MG63 (cell line): ENCODE results near the gene ZDHHC6. TPM values are rescaled to one million over a fixed set of nuclear protein-coding genes. Genes with fewer than 3 reads are reported as not detected.
"Not testable (repeated sequence)": the region's sequence is repeated elsewhere in the genome, so short reads cannot be mapped to it uniquely, and the experiment has no call there.

Experiments
- DNase-seq: peaks from one replicate; pipeline ENCODE4 v3.0.0-alpha.2; 2020
- H3K27me3 ChIP-seq: fragments of 250-450 bp; sonication (Bioruptor Pico); 2 replicates; pipeline ENCODE4 v1.5.1; 2020; ENCODE audit warnings: mild to moderate bottlenecking, moderate library complexity
- H3K36me3 ChIP-seq: fragments of 250-450 bp; sonication (Bioruptor Pico); 2 replicates; pipeline ENCODE4 v1.5.1; 2020; ENCODE audit warnings: mild to moderate bottlenecking, moderate library complexity
- H3K4me3 ChIP-seq: fragments of 250-450 bp; sonication (Bioruptor Pico); 2 replicates; pipeline ENCODE4 v1.5.1; 2020; ENCODE audit warnings: mild to moderate bottlenecking, moderate library complexity
- H3K9me3 ChIP-seq: fragments of 250-450 bp; sonication (Bioruptor Pico); 2 replicates; pipeline ENCODE4 v1.5.1; 2020; ENCODE audit warnings: mild to moderate bottlenecking, moderate library complexity
- total RNA-seq: library from RNA; depleted of rRNA; stranded (reverse); fragments of >200 nt; shearing (Covaris generic); gene quantifications from 2 replicates; pipeline ENCODE4 v1.2.3, GENCODE V29; 2014; ENCODE audit warnings: low replicate concordance; rRNA removed

ZDHHC6 gene
- total RNA-seq: 12.8 and 18.4 TPM in 2 replicates

DNA sequence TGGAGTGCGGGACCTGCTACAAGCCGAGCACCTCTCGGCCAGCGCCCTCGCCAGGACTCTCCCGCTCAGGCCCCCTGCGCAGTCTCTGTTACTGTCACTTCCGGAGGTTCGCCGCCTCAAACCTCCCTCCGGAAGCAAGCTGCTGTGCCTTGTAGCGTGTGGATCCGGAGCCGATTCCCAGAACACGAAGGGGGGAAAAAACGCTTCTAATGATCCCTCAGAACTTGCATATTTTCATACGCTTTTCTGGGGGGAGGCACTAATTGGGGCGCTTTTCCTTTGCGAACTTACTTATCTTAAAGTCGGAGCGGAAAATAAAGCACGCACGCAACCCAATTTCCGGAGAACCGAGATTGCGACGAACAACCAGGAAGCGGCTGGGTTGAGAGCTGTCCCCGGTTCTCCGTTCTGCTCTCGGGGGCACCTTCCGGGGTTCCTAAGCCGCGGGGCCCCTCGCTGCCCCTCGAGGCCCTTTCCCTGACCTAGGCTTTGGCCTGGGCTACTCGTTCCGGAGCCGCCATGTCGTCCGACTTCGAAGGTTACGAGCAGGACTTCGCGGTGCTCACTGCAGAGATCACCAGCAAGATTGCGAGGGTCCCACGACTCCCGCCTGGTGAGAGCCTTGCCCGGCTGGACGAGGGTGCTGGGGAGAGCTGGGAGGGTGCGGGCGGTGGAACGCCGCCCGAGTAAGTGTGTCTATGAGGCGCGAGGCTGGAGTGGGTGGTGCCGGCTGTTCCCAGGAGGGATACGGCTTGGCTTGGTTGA lies at the start of gene ZDHHC6, which contains the start of gene VTI1A:
TSS of gene ZDHHC6 (minus strand) at position 60 of the 765 bp plus-strand sequence. CDS start 1,478 bp downstream, outside the sequence.
TSS of gene VTI1A (plus strand) at position 361 of the 765 bp plus-strand sequence. CDS start at position 520, 159 bp downstream.
- Histone ChIP-seq H3K27me3 (no peaks in the 10 kb centered on the region), H3K9me3 (no peaks in the 10 kb centered on the region), H3K36me3 (peaks cover 41% of the 10 kb centered on the region), H3K4me3 (peak within 1 kb of the TSS; percentile 93)
- DNase-seq: peak; percentile 83

DNA sequence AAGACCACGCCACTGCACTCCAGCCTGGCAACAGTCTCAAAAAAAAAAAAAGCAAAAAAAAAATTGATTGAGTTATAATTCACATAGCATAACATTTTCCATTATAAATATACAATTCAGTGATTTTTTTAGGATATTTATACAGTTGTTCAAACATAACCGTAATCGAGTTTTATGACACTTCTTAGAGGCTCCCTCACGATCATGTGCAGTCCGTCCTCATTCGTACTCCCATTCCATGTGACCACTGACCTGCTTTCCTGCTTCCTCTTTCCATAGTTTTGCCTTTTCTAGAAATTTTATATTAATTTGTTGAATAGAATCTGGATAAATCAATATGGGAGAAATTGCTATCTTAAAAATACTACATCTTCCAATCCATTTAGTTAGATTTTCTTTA lies 46.0 kb upstream of the ZDHHC6 start:
- Histone ChIP-seq H3K36me3 (no peaks in the 10 kb centered on the region), H3K27me3 (no peaks in the 10 kb centered on the region), H3K9me3 (no peaks in the 10 kb centered on the region), H3K4me3 (no peak overlapping the region)
- no peak for DNase-seq

DNA sequence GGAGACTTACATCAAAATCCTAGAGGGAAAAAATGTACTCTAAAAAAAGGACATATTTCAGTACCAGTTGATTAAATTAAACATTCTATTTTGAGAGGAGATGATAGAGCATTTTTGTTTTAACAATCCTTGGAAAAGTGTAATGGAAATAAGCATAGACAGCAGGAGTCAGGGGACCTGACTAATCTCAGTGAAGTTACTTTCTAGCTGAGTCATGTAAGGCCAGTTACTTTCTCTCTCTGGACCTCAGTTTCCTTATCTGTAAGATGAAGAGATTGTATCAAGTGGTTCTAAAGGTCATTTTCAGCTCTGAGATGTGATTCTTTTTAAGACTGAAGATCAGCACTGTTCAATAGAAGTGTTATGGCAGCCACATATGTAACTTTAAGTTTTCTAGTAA lies 44.4 kb upstream of the ZDHHC6 start:
- Histone ChIP-seq H3K9me3 (no peaks in the 10 kb centered on the region), H3K4me3 (no peak overlapping the region), H3K36me3 (no peaks in the 10 kb centered on the region), H3K27me3 (no peaks in the 10 kb centered on the region)
- DNase-seq: no peak

GRCh38 chr10:112490545-112490944 lies 43.8 kb upstream of the ZDHHC6 start:
- H3K9me3 ChIP-seq: no peaks in the 10 kb centered on the region
- H3K27me3 ChIP-seq: no peaks in the 10 kb centered on the region
- H3K4me3 ChIP-seq: no peak overlapping the region
- no peaks in the 10 kb centered on the region for H3K36me3 ChIP-seq
- DNase-seq: peak; percentile 53

DNA sequence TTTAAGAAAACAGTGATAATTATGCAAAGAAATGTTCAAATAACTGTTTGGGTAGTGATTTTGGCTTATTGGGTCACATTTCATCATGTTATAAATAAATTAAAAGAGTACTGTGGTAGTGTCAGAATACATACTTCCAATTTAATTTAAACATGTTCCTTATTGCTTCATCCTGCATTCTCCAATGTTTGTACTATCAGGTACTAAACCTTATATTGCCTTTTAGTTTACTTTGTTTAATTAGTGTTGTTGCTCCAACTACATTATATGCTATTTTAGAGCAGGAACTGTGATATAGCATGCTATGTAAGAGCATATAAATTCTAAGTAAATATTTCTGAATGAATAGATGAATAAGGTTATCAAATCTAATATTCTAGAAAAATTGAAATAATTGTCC lies 41.2 kb upstream of the ZDHHC6 start:
- no peak for DNase-seq
- Histone ChIP-seq H3K27me3 (no peaks in the 10 kb centered on the region), H3K9me3 (no peaks in the 10 kb centered on the region), H3K4me3 (no peak overlapping the region), H3K36me3 (no peaks in the 10 kb centered on the region)

GRCh38 chr10:112484399-112484798 lies 37.7 kb upstream of the ZDHHC6 start:
- DNase-seq: no peak
- no peaks in the 10 kb centered on the region for H3K27me3 ChIP-seq

DNA sequence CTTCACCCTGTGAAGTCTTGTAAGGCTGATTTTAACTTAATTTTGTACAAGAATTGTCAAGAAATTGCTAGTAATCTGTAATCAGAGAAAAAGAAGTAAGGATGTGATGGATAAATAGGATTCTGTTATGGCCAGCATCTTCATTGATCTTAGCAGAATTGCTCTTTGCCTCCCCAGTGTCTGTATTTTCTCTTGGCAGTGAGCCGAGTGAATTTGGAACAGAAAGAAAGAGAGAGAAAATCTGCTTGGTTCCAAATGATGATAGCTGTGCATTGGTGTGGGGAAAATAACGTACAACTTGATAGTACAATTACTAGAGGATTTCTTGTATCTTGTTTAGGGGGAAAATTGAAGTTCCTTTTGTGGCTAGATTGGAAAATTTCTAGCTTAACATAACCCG lies 34.9 kb upstream of the ZDHHC6 start:
- Histone ChIP-seq H3K9me3 (no peaks in the 10 kb centered on the region), H3K36me3 (no peaks in the 10 kb centered on the region), H3K4me3 (no peak overlapping the region), H3K27me3 (no peaks in the 10 kb centered on the region)
- DNase-seq: no peak

More at GRCh38 chr10:112484399-112484798, 37.7 kb upstream of the ZDHHC6 start:
- Histone ChIP-seq H3K9me3 (no peaks in the 10 kb centered on the region), H3K4me3 (no peak overlapping the region), H3K36me3 (no peaks in the 10 kb centered on the region)

- Histone ChIP-seq H3K27me3 (no peaks in the 10 kb centered on the region), H3K9me3 (no peaks in the 10 kb centered on the region), H3K4me3 (no peak overlapping the region), H3K36me3 (no peaks in the 10 kb centered on the region)
- DNase-seq: no peak
Measured at GRCh38 chr10:112475575-112476218, 29.0 kb upstream of the ZDHHC6 start.

GRCh38 chr10:112471878-112472487 lies 25.3 kb upstream of the ZDHHC6 start:
- Histone ChIP-seq H3K9me3 (no peaks in the 10 kb centered on the region), H3K27me3 (no peaks in the 10 kb centered on the region), H3K36me3 (no peaks in the 10 kb centered on the region; the same call in 1 of the 2 replicates), H3K4me3 (no peak overlapping the region)
- no peak for DNase-seq

DNA sequence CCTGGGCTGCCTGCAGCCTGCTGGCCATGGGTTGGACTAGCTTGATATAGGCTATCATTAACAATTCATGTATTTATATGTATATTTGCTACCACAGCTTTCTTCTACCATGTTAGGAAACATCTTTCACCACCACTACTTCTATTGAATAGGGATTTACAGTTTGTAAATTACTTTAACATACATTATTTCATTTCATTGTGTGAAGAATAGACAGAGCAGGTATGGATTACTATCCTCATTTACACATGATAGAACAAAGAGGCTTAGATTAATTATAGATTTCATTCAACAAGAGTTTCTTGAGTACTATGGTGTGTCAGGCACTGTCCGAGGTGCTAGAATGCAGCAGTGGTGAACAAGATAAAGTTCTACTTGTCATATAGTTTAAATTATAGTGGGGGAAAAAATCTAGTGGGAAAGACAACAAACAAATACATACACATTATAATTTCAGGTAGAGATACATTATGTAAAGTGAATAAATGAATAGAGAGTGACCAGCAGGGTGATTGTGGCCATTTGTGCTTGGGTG lies 20.9 kb upstream of the ZDHHC6 start:
- DNase-seq: no peak
- no peak overlapping the region for H3K4me3 ChIP-seq
- H3K36me3 ChIP-seq: peaks cover 15% of the 10 kb centered on the region
- H3K9me3 ChIP-seq: no peaks in the 10 kb centered on the region
- H3K27me3 ChIP-seq: no peaks in the 10 kb centered on the region

- H3K4me3 ChIP-seq: no peak overlapping the region
- H3K9me3 ChIP-seq: no peaks in the 10 kb centered on the region
- no peaks in the 10 kb centered on the region for H3K27me3 ChIP-seq
- DNase-seq: no peak
- peaks cover 15% of the 10 kb centered on the region for H3K36me3 ChIP-seq
Measured at GRCh38 chr10:112466802-112467201, 20.1 kb upstream of the ZDHHC6 start.

- Histone ChIP-seq H3K4me3 (no peak overlapping the region), H3K36me3 (peaks cover 17% of the 10 kb centered on the region), H3K9me3 (no peaks in the 10 kb centered on the region), H3K27me3 (no peaks in the 10 kb centered on the region)
- DNase-seq: no peak
Measured at GRCh38 chr10:112465299-112465883, 18.7 kb upstream of the ZDHHC6 start.

- H3K36me3 ChIP-seq: peaks cover 17% of the 10 kb centered on the region
- not testable (repeated sequence) for H3K27me3 ChIP-seq
Measured at GRCh38 chr10:112464074-112464473, 17.4 kb upstream of the ZDHHC6 start.

DNA sequence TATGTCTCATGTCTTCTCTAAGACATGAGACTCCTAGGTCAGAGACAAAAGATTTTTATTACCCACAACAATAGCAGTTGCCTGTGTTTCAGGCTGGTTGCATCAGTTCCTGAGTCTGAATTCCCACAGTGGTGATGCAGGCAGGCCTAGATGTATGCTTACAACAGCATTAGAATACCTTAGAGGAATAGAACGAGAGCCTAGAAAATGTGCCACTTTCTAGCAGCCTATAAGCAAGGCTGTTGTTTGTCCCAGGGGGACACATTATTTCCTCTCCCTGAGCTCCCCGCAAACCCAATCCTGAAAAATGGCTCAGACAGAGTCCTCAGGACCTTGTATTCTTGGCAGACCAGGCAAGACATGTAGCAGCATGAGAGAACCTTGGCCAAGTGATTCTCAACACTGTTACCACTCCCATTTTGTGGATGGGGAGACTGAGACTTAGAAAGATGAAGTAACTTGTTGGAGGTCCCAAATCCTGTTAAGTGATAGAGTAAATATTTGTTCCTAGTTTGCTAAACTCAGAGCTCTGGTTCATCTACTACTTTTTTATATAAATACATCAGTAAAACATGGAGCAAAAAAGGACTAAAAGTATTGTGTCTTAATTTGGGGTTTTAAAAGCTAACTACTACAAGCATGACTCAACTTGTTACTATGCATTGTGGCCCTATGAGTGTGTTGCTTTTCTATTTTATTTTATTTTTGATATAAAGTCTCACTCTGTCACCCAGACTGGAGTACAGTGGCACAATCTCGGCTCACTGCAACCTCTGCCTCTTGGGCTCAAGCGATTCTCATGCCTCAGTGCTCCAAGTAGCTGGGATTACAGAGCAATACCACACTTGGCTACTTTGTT lies 14.5 kb upstream of the ZDHHC6 start:
- Histone ChIP-seq H3K27me3 (no peaks in the 10 kb centered on the region), H3K9me3 (no peaks in the 10 kb centered on the region), H3K36me3 (peaks cover 14% of the 10 kb centered on the region), H3K4me3 (no peak overlapping the region)
- peak; percentile 5 for DNase-seq

More at GRCh38 chr10:112464074-112464473, 17.4 kb upstream of the ZDHHC6 start:
- DNase-seq, H3K9me3 ChIP-seq, H3K4me3 ChIP-seq: not testable (repeated sequence)

- Histone ChIP-seq H3K4me3 (no peak overlapping the region), H3K36me3 (peaks cover 12% of the 10 kb centered on the region), H3K9me3 (no peaks in the 10 kb centered on the region), H3K27me3 (no peaks in the 10 kb centered on the region)
- no peak for DNase-seq
Measured at GRCh38 chr10:112460366-112460765, 13.7 kb upstream of the ZDHHC6 start.

GRCh38 chr10:112456533-112456932 lies 9.8 kb upstream of the ZDHHC6 start:
- Histone ChIP-seq H3K9me3 (no peaks in the 10 kb centered on the region; the same call in 1 of the 2 replicates), H3K4me3 (no peak overlapping the region), H3K27me3 (no peaks in the 10 kb centered on the region), H3K36me3 (peaks cover 4% of the 10 kb centered on the region)
- no peak for DNase-seq
